Brain microvascular endothelial cell (primary cell): ENCODE results near the gene AP4E1.

Experiments
- DNase-seq: peaks from one replicate; pipeline ENCODE4 v3.0.0-alpha.2; 2020
- H3K27ac ChIP-seq: fragments of 250-450 bp; sonication (Bioruptor Pico); 2 replicates; pipeline ENCODE4 v1.5.1; 2020; ENCODE audit warnings: mild to moderate bottlenecking, moderate library complexity
- H3K27me3 ChIP-seq: fragments of 250-450 bp; sonication (Bioruptor Pico); replicated peaks from 2 replicates; pipeline ENCODE4 v1.5.1; 2020; ENCODE audit warnings: mild to moderate bottlenecking
- H3K36me3 ChIP-seq: fragments of 250-450 bp; sonication (Bioruptor Pico); replicated peaks from 2 replicates; pipeline ENCODE4 v1.5.1; 2020; ENCODE audit warnings: mild to moderate bottlenecking
- H3K4me3 ChIP-seq: 2 replicates; pipeline ENCODE4 v1.5.1; 2011; ENCODE audit warnings: low read depth, mild to moderate bottlenecking, control low read depth, low read length, moderate library complexity
- CTCF ChIP-seq: IDR thresholded peaks from 2 replicates; pipeline ENCODE4 v1.5.1; 2011; ENCODE audit warnings: low read depth, mild to moderate bottlenecking, moderate library complexity, low read length, control low read depth, inconsistent platforms; ENCODE audit errors: missing control alignments
- in situ Hi-C: cut with HindIII; loops from 2 replicates; pipeline ENCODE4 v1.10.0; 2017; ENCODE audit warnings: low sequenced_read_pairs, low pct_ligation_motif_present

The AP4E1 gene

GRCh38 chr15:50925281-50925680, 16.8 kb downstream of the AP4E1 start:
- no peak for TF ChIP-seq CTCF
- Histone ChIP-seq H3K27me3 (no peaks in the 10 kb centered on the region), H3K4me3 (no peak overlapping the region), H3K27ac (no peak overlapping the region), H3K36me3 (peaks cover 18% of the 10 kb centered on the region)
- in situ Hi-C loops, result no loop called here
- no peak for DNase-seq

GRCh38 chr15:50929062-50929461, 20.6 kb downstream of the AP4E1 start:
- Histone ChIP-seq H3K4me3 (no peak overlapping the region), H3K27ac (no peak overlapping the region), H3K36me3 (peaks cover 23% of the 10 kb centered on the region), H3K27me3 (no peaks in the 10 kb centered on the region)
- no peak for DNase-seq
- in situ Hi-C loops, result no loop called here
- no peak for TF ChIP-seq CTCF

GRCh38 chr15:50930792-50931191, 22.3 kb downstream of the AP4E1 start:
- DNase-seq, result no peak
- Histone ChIP-seq H3K27ac (no peak overlapping the region), H3K27me3 (no peaks in the 10 kb centered on the region), H3K4me3 (no peak overlapping the region), H3K36me3 (peaks cover 23% of the 10 kb centered on the region)
- in situ Hi-C loops, result no loop called here
- no peak for TF ChIP-seq CTCF

DNA sequence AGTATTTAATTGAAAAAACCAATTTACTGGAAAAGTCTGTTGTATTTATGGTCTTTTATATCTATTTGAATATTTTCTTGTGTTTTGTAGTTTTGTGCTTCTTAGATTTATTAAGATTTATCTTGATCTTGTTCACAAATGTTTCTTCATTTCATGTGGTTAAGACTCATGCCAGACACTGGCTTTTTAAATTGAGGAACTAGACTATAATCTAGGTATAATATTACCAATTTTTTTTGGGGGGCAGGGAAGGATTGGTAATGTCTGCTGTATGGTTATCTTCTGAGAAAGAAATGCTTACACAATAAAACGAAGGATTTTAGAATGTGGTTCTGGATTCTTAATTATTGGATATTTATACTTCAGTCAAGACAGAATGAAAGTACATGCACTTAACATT, 24.9 kb downstream of the AP4E1 start:
- H3K36me3 ChIP-seq, result peaks cover 22% of the 10 kb centered on the region

DNA sequence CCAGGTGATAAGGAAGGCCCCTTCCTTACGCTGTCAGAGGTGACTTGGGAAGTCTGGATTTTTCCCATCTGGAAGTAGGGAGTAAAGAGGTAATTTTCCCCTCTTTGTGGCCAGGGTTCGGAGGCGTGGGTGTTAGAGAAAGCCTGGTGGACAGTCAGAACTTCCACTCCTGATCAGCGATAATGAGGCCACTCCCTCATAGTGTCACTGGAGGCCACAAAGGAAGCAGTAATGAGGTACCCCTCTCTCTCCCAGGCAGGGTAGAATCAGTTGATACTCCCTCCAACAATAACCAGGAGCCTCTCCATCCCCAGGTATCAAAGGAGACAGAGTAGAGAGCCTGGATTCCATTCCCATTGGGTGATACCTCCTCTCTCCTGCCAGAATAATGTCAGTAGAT, 30.0 kb downstream of the AP4E1 start:
- TF ChIP-seq CTCF, result no peak
- H3K4me3 ChIP-seq, result no peak overlapping the region
- H3K27me3 ChIP-seq, result no peaks in the 10 kb centered on the region
- H3K27ac ChIP-seq, result no peak overlapping the region
- peaks cover 4% of the 10 kb centered on the region for H3K36me3 ChIP-seq
- in situ Hi-C loops, result no loop called here
- no peak for DNase-seq

More for the DNA sequence above, 24.9 kb downstream of the AP4E1 start:
- in situ Hi-C loops, result no loop called here
- no peak overlapping the region for H3K4me3 ChIP-seq
- TF ChIP-seq CTCF, result no peak
- H3K27me3 ChIP-seq, result no peaks in the 10 kb centered on the region
- no peak for DNase-seq
- no peak overlapping the region for H3K27ac ChIP-seq

DNA sequence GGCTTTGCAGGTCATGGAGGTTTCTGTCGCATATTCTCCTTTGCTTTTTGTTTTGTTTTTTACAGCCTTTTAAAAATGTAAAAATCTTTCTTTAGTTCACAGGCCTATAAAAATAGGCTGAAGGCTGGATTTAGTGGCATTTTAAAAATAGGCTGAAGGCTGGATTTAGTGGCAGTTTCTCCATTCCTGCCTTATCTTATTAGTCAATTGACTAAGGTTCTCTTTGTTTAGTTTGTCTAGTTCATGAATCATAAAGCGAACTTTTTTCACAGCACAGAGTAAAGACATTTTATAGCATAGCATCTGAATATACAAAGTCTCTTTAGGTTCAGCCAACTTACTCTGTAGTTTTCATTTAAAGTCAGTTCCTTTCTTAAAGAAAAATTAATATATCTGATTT, 31.4 kb downstream of the AP4E1 start:
- peak overlapping the region; percentile 31 for H3K27ac ChIP-seq
- TF ChIP-seq CTCF, result no peak
- in situ Hi-C loops, result no loop called here
- no peak overlapping the region for H3K4me3 ChIP-seq
- peaks cover 7% of the 10 kb centered on the region for H3K36me3 ChIP-seq
- DNase-seq, result peak; percentile 19
- H3K27me3 ChIP-seq, result no peaks in the 10 kb centered on the region
